ENCODE data around the gene DMPK. TPM values are rescaled to one million over a fixed set of nuclear protein-coding genes. Genes with fewer than 3 reads are reported as not detected.

DMPK gene, protein sequence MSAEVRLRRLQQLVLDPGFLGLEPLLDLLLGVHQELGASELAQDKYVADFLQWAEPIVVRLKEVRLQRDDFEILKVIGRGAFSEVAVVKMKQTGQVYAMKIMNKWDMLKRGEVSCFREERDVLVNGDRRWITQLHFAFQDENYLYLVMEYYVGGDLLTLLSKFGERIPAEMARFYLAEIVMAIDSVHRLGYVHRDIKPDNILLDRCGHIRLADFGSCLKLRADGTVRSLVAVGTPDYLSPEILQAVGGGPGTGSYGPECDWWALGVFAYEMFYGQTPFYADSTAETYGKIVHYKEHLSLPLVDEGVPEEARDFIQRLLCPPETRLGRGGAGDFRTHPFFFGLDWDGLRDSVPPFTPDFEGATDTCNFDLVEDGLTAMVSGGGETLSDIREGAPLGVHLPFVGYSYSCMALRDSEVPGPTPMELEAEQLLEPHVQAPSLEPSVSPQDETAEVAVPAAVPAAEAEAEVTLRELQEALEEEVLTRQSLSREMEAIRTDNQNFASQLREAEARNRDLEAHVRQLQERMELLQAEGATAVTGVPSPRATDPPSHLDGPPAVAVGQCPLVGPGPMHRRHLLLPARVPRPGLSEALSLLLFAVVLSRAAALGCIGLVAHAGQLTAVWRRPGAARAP
- polyA plus RNA-seq: 100 to 1,000 TPM in 1 of 3 donors, 10 to 100 TPM in 2; 36.1 to 119 (median 40.8) TPM

DNA sequence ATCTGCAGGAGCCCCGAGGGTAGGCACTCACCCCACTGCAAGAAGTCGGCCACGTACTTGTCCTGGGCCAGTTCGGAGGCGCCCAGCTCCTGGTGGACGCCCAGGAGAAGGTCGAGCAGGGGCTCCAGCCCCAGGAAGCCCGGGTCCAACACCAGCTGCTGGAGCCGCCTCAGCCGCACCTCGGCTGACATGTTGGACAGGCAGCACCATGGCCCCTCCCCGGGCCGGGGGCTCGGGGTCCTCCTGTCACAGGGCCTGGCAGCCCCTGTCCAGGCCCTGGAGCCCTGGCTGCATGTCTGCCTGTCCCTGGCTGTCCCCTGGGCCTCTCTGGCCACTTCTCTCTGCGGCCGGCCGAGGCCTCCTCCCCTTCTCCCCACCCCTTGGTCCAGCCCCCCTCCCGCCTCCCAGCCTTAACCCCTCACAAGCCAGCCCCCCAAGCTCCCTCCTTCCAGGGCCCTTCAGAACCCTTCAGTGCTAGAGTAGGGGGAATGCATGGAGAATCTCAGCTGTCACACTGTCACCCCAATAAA lies at the start of gene DMPK:
Gene DMPK, minus strand, starts transcription at position 329 of the 530 bp plus-strand sequence. Its CDS starts 138 bp downstream, at position 191.
- peak within 1 kb of the TSS; percentile 14 for H3K27ac ChIP-seq (ENCODE audit: low read depth, low read length)
- WGBS, 3 donors: 26 to 42% (median 37%) methylated on average over 18 of the region's 18 CpGs

DNA sequence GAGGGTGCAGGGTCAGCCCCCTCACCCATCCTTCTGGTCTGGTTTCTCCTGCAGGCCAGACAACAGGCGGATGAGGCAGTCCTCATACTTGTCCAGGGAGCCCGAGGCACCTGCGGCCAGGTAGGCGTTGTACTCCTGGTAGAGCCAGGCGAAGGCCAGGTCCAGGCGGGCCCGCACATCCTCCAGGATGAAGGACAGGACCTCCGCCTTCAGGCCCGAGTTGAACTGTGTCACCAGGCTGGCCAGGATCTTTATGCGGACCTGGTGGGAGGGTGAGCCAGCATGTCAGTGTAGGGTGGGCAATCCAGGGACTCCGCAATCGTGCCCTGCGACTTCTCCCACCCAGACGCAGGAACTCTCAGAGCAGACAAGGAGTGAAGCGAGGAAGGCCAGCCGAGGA lies 46.7 kb upstream of the DMPK start:
- 94 to 95% (median 94%) methylated on average over 16 of the region's 16 CpGs for WGBS, 3 donors
- no peak overlapping the region for H3K27ac ChIP-seq (ENCODE audit: low read depth, low read length)

DNA sequence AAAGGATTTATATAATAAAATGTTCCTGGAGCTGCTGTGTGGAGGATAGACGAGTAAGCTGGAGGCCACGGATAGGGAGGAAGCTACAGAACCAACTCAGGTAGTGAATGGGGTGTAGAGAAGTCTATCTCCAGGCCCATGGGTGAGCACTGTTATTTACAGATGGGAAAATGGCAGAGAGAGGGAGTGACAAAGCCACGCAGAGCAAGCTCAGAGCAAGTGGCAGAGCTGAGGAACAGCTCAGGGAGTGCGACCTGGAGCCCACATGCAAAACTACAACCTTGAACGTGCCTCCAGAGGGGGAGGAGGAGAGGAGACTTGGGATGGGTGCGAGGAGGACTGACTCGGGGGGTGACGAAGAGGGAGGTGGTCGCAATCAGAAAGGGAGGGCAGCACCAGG lies 46.2 kb upstream of the DMPK start:
- H3K27ac ChIP-seq (ENCODE audit: low read depth, low read length): no peak overlapping the region
- WGBS, 3 donors: 88 to 94% (median 88%) methylated on average over 9 of the region's 9 CpGs

DNA sequence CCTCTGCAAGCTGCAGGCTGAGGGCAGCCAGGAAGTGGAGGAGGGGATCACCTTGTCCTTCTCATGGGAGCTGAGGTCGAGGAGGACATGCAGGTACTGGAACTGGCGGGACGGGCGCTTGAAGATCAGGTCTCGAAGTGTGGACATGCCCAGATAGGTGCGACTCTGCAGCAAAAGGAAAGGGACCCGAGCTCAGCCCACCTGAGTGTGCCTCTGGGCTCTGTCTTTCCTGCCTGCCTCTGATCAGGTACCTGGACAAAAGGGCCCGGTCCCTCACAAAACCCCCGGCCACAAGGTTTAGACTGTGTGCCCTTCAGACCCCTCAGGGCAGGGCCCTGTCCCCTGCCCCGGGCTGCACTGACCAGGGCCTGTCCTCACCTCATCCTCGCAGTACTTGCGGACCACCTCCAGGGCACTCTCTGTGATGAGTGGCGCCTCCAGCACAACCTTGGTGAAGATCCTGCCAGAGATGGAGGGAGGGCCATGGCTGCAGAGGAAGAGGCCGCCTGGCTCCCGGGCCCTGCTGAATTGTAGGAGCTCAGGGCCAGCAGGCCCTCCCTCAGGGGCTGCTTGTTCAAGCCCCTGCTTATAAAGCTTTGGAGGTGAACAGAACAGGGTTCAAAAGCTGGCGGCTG lies 45.3 kb upstream of the DMPK start:
- WGBS, 3 donors: 93 to 97% (median 93%) methylated on average over 15 to 16 of the region's 16 CpGs
- no peak overlapping the region for H3K27ac ChIP-seq (ENCODE audit: low read depth, low read length)

DNA sequence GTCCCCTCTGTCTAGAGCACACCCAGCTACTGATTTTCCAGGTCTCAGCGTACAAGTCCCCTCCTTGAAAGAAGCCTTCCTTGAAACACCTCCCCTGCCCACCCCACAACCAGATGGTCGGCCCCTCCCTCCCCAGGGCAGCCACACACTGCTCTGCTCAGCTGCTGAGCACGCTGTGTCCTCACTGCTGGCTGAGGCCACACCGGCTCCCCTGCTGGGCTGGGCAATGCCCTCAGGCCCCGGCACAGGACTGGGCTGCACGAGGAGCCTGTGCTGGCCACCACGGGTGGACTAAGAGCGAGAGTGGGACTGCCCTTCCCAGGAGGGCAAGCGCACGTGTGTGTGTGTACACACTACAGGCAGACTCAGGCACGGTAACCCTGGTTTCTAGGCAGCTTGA lies 44.6 kb upstream of the DMPK start:
- WGBS, 3 donors: 84 to 88% (median 87%) methylated on average over 11 of the region's 11 CpGs

DNA sequence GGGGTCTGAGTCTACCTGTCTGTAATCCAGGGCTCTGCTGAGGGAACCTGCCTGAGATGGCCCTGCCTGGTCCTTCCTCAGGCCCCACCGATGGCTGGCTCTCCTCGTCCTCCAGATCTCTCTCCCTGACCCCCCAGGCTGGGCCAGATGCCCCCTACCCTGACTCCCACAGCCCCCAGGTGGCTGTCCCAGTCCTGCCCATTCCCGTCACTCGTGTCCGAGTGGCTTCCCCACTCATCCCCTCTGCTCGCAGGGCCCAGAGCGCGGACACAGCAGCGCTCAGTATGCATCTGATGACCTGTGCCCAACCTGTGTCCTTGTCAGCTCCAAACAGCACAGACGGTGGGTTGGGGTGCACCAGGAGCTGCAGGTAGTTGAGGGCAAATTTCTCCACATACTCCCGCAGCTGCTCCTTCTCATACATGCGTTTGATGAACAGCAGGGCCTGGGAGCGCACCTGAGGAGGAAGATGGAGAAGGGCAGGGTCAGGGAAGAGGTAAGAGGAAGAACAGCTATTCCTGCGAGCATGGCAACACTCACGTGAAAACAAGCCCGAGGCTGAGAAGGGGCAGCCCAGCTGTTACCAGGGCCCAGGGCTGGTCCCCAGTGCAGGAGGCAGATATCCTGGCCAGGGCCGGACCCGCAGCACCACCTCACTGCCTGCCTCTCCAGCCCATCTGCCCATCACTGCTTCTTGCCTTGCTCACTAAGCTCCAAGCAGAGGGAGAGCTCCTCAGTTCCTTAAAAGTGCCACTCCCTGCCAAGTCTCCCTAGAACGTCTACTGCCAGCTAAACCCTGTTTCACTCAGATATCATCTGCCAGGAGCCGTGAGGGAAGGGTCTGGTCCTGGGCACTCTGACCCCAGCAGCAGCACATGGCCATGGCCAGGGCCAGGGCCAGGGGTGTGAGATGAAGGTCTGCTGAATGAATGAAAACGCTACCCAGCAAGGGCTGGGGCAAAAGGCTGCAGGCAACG lies 43.9 kb upstream of the DMPK start:
- WGBS, 3 donors: 83 to 93% (median 83%) methylated on average over 20 to 22 of the region's 22 CpGs
- no peak overlapping the region for H3K27ac ChIP-seq (ENCODE audit: low read depth, low read length)

More for the DNA sequence above, 44.6 kb upstream of the DMPK start:
- no peak overlapping the region for H3K27ac ChIP-seq (ENCODE audit: low read depth, low read length)

DNA sequence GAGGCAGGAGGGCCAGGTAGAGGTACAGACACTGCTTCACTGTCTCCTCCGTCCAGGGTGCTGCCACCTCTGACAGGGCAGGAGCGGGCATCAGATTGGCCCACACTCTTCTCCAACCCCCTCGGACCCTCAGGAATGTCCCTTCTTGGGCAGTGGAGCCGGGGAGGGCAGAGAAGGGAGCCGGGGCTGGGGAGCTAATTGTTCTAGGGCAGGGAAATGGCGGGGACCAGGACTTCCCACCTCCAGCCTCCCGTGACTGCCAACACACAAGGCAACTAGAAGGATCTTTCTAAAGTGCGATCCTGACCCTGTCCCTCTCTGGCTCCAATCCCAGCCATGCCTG lies 42.9 kb upstream of the DMPK start:
- H3K27ac ChIP-seq (ENCODE audit: low read depth, low read length): no peak overlapping the region
- 88 to 96% (median 90%) methylated on average over 8 of the region's 8 CpGs for WGBS, 3 donors

DNA sequence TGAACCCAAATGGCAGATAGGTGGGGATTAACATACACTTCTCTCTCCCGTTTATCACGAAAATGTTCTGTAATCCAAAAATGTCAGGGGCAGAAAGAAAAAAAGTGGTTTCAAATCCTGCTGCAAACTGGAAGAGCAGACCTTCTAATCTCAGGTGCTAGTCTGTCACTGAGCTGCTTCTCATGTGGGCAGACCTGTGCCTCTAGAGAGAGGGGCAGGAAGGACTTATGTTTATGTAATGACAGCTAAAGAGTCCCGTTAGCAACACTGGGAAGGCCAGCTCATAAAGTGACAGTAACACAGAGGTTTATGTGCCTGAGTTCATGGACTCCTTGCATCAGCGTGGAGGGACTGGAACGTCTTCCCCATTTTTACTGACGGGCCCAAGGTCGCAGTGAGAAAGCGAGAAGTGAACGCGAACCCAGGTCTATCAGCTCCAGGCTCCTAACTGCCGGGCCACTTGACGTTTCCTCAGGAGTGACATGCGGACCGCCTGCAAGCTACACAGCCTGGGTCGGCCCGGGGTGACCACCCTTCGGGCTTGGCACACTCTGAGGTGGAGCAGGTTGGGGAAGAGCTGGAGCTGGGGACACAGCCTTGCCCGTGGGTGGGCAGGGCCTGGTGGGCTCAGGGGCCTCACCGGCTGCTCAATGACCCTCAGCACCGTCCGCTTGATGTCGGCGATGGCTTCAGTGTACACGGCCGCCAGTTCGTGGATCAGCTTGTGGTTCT lies 42.4 kb upstream of the DMPK start:
- WGBS, 3 donors: 85 to 92% (median 88%) methylated on average over 26 of the region's 26 CpGs
- no peak overlapping the region for H3K27ac ChIP-seq (ENCODE audit: low read depth, low read length)

DNA sequence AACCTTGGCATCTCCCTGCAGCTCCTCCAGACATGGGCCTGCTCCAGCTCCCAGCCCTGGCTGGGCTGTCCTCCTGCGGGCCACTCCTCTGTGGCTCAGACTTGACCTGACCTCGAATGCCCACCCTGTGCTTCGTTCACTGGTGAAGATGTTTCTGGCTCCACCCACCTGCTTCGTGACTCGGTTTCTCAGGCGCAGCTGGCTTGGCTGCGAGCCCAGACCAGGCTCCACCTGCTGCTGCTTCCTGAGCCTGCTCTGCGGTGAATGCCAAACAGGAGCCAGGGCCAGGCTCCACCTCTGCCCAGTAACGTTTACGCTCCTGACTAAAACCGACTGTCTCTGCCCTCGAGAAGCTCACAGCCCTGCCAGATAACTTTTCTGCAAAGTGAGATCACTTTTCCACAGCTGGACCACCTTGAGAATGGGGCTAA lies 41.8 kb upstream of the DMPK start:
- 45 to 63% (median 62%) methylated on average over 12 of the region's 12 CpGs for WGBS, 3 donors
- H3K27ac ChIP-seq (ENCODE audit: low read depth, low read length): no peak overlapping the region

DNA sequence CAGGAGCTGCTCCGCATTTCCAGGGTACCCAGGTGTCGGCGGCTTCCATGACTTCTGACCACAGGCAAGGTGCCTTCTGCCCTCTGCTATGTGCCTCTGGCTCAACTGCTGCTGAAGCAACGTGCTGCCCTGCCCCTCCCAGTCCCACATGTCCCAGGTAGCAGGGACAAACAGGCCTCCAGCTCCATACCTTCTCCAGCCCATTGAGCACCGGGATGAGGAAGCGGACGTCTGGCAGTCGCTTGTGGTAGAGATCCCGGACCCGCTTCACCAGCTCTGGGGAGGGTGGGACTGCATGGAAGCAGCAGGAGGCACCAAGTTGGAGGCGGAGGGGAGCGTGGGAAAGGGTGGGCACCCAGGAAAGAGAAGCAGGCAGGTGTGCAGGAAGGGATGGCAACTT lies 40.9 kb upstream of the DMPK start:
- no peak overlapping the region for H3K27ac ChIP-seq (ENCODE audit: low read depth, low read length)
- WGBS, 3 donors: 95 to 97% (median 95%) methylated on average over 12 of the region's 12 CpGs

DNA sequence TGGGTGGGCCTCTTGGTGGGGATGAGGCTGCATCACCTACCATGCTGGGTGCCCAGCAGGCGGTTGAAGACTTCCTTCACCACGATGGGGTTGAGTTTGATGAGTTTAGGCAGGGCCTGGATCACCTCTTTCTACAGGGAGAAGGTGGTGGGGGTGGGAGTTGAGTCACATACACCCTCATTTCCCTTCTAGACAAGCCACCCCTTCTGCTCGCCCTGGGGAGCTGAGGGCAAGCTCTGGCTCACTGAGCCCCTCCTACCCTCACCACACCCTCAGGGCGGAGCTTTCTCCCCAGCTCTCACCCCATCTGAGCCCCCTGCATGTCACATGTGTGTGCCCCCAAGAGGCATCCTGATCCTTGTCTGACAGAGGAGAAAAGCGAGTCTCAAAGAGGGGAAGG lies 40.4 kb upstream of the DMPK start:
- 91 to 96% (median 92%) methylated on average over 5 of the region's 5 CpGs for WGBS, 3 donors
- H3K27ac ChIP-seq (ENCODE audit: low read depth, low read length): no peak overlapping the region

DNA sequence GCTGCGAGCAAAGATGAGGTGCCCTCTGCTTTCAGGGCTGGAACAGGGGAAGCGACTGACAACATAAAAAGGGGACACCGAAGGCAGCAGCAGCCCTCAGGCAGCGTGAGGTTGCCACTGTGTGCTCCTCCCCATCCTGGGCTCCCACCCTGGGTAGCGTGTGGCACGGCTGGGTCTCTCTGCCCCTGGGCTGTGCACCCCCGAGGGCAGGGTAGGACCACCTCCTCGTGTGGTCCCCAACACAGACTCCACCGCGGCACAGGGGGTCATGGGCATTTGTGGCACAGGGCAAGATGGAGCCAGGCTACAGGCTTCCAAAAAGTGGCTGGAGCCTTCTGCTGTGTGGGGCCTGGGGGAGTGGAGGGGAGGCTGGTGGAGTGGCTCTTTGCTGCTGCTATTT lies 39.3 kb upstream of the DMPK start:
- H3K27ac ChIP-seq (ENCODE audit: low read depth, low read length): no peak overlapping the region
- 82 to 92% (median 88%) methylated on average over 10 of the region's 10 CpGs for WGBS, 3 donors

DNA sequence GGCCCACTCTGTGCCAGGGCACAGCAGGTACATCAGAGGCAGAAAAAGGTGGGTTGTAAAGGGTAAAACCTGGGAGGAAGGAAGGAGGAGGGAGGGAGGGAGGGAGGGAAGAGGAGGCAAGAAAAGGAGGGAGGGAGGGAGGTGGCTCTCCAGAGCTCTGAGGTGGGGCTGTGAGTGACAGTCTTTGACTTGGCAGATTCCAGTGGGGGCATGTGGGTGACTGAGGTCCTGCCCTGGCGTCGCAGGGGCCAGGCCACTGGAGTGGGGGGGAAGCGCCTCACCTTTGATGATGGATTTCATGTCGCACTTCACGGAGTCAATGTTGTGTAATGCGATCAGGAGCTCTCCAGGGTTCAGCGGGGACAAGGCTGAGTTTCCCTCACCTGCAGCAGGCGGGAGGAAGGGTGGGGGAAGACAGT lies 38.8 kb upstream of the DMPK start:
- no peak overlapping the region for H3K27ac ChIP-seq (ENCODE audit: low read depth, low read length)
- 83 to 90% (median 90%) methylated on average over 8 of the region's 8 CpGs for WGBS, 3 donors

DNA sequence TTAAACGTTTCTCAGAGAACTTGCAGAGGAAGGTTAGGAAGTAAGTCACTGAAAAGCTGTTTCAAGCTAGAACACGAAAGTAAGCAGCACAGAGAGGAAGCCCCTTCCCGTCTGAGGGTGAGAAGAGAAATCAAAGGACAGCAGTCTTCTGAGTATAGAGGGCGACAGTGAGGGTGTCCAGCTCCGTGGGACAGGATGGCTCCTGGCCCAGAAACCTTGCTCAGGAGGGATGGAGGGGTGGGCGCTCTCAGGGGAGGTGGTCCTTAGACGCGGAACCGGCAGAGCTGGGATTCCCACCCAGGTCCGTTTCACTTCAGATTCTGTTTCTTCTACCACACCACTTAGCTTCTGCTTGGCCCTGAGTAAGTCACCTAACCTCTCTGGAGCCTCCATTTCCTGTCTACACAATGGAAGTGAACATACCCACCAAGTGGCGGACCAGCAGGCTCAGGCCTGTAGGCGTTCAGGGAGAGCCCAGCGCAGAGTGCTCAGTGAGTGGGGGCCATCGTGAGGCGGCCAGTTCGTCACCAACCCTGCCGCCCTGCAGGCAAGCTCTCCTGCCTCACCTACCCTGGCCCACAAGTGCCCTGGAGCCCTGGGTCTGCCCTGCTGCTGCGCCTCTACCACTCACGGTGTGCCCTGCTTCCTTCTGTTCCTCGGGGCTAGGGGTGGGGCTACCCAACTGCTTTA lies 38.3 kb upstream of the DMPK start:
- no peak overlapping the region for H3K27ac ChIP-seq (ENCODE audit: low read depth, low read length)
- 72 to 77% (median 76%) methylated on average over 20 of the region's 20 CpGs for WGBS, 3 donors

DNA sequence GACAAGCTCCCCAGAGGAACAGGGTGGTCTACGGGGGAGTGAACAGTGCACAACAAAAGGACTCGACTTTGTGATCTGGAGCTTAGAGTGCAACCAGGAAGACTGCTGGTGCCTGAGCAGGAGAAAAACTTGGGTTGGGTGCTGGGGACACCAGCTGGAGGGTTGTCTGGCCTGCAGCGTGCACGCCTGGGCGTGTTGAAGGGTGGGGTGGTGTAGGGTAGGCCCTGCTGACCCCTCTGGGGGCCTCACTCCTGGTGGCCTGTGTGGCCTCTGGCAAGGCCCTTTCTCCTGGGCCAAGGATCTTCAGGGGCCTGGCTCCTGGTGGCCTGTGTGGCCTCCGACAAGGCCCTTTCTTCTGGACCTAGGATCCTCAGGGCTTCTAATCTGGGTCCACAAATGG lies 37.5 kb upstream of the DMPK start:
- H3K27ac ChIP-seq (ENCODE audit: low read depth, low read length): no peak overlapping the region
- WGBS, 3 donors: 86 to 92% (median 87%) methylated on average over 6 of the region's 6 CpGs

DNA sequence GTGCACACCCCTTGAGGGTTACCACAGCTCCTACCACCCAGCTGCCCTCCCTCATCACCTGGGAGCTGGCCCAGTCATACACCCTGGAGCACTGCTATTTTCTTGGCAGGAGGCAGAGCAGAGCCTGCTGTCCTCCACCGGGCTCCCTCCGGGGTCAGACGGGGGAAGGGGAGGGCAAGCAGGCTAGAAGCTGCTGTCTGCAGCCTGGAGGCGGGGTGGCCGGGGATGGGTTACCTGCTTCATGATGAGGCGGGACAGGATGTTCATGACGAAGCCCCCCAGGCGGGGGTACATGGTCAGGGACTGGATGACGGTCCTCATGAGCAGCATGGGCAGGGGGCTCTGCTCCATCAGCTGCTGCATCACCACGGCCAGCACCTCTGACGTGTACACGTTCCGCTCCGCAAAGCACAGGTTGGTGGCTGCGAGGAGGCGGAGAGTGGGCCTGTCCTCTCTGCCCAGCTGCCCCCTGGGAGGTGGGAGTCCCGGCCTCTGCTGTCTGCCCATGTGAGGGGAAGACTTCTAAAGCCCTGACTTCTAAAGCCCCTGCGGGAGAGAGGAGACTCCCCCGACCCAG lies 35.5 kb upstream of the DMPK start:
- 80 to 83% (median 83%) methylated on average over 17 to 19 of the region's 19 CpGs for WGBS, 3 donors
- no peak overlapping the region for H3K27ac ChIP-seq (ENCODE audit: low read depth, low read length)
